Breast epithelium (tissue), 4 donors: ENCODE results near the gene SLC25A24. TPM values are rescaled to one million over a fixed set of nuclear protein-coding genes. Genes with fewer than 3 reads are reported as not detected.
"Not testable (repeated sequence)": the region's sequence is repeated elsewhere in the genome, so short reads cannot be mapped to it uniquely, and the experiment has no call there.

Source experiments
- DNase-seq, 2 donors: peaks; one replicate each; pipeline ENCODE4 v3.0.0-alpha.2; 2019; ENCODE audit warnings: low spot score in 2 of 2
- H3K27ac ChIP-seq, 2 donors: fragments of 200-600 bp; sonication (generic) in 1 of 2; one replicate each; pipeline ENCODE4 v1.5.1; 2016 to 2019; ENCODE audit warnings: mild to moderate bottlenecking in 1 of 2
- H3K27me3 ChIP-seq, 2 donors: fragments of 200-600 bp; sonication (generic) in 1 of 2; one replicate each; pipeline versions ENCODE4 v1.5.1 to v1.6.0; 2017 to 2019; ENCODE audit warnings: control low read depth in 1 of 2, mild to moderate bottlenecking in 1 of 2
- H3K36me3 ChIP-seq: fragments of 200-600 bp; one replicate; pipeline ENCODE4 v1.5.1; 2019
- H3K4me1 ChIP-seq, 2 donors: fragments of 200-600 bp; sonication (generic); one replicate each; pipeline ENCODE4 v1.5.1; 2016 to 2019; ENCODE audit warnings: control low read depth in 1 of 2
- H3K4me3 ChIP-seq, 3 donors: fragments of 200-600 bp; sonication (generic); 1 replicate in 2 of 3; 2 replicates in 1 of 3; pipeline ENCODE4 v1.5.1; 2016 to 2019; ENCODE audit warnings: mild to moderate bottlenecking in 3 of 3, moderate library complexity in 2 of 3
- H3K9me3 ChIP-seq, 2 donors: fragments of 200-600 bp; sonication (generic) in 1 of 2; one replicate each; pipeline ENCODE4 v1.5.1; 2016 to 2019; ENCODE audit warnings: control low read depth in 1 of 2
- POLR2A ChIP-seq: fragments of 450-650 bp; IDR thresholded peaks from one replicate; pipeline ENCODE4 v1.6.1; 2016; ENCODE audit warnings: antibody characterized with exemption, mild to moderate bottlenecking, moderate library complexity
- POLR2AphosphoS5 ChIP-seq, 3 donors: sonication (generic); formaldehyde crosslinking; IDR thresholded peaks; one replicate each; pipeline ENCODE4 v1.6.1; 2017; ENCODE audit warnings: antibody characterized with exemption in 3 of 3
- intact Hi-C: fragments of 100-400 bp; cut with DNase I; formaldehyde crosslinking; loops from one replicate; pipeline ENCODE4 v1.15.1; 2023; ENCODE audit warnings: low total_unique reads
- total RNA-seq, 3 donors: library from RNA; depleted of rRNA; stranded (reverse); fragments of >200 nt; gene quantifications; one replicate each; pipeline ENCODE4 v1.1.0, GENCODE V29; 2016
- TF ChIP-seq, protein P1 (sequence below), 3 donors: fragments of 450-650 bp; IDR thresholded peaks; one replicate each; pipeline ENCODE4 v1.5.1; 2016 to 2017; ENCODE audit warnings: antibody characterized with exemption in 3 of 3, mild to moderate bottlenecking in 3 of 3, moderate library complexity in 3 of 3

The SLC25A24 gene
- total RNA-seq, 3 donors from 2014 or later: 40.3 to 53.0 (median 45.1) TPM

DNA sequence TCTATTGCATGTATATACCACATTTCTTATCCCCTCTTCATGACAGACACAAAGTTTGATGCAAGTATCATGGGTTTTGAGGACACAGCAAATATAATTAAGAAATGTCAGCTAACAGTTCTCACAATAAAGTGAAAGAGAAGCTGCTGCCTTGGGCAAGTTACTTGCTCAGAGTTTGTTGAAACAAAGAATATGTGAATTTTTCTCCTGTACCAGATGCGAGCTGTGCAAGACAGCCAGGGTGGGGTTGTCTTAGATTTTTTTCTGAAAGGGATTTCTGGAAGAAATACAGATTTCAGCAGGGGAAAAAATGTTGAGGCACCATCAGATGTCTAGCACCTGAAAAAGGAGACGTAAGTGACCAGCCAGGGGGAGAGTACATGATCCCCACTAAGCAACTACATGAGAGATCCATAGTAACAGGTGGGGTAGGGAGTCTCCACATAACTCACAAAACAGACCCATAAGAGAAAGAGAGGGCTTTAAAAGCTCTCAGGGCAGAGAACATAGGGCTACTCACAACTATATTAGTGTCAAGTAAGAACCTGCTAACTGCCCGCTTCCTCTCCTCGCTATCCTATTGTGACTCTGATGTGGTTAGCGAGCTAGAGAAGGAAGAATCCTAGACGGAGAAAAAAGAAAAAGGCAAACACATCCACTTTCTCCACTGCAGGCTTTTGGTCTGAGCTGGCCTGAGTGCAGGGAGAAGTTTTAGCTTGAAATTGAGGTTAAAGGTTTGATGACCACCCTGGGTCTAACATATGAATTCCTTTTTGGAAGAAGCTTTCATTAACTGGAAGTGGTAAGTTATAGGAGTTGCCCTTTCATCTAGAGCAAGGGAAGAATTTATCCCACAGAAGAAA is 16.1 kb upstream of the SLC25A24 start:
- H3K36me3 ChIP-seq, DNase-seq, H3K9me3 ChIP-seq, intact Hi-C loops, H3K4me1 ChIP-seq, H3K4me3 ChIP-seq, H3K27ac ChIP-seq, H3K27me3 ChIP-seq: not testable (repeated sequence)

- H3K4me1 ChIP-seq, H3K9me3 ChIP-seq, DNase-seq, H3K27ac ChIP-seq, H3K27me3 ChIP-seq, H3K4me3 ChIP-seq, intact Hi-C loops, H3K36me3 ChIP-seq: not testable (repeated sequence)
- TF ChIP-seq, protein P1, sequence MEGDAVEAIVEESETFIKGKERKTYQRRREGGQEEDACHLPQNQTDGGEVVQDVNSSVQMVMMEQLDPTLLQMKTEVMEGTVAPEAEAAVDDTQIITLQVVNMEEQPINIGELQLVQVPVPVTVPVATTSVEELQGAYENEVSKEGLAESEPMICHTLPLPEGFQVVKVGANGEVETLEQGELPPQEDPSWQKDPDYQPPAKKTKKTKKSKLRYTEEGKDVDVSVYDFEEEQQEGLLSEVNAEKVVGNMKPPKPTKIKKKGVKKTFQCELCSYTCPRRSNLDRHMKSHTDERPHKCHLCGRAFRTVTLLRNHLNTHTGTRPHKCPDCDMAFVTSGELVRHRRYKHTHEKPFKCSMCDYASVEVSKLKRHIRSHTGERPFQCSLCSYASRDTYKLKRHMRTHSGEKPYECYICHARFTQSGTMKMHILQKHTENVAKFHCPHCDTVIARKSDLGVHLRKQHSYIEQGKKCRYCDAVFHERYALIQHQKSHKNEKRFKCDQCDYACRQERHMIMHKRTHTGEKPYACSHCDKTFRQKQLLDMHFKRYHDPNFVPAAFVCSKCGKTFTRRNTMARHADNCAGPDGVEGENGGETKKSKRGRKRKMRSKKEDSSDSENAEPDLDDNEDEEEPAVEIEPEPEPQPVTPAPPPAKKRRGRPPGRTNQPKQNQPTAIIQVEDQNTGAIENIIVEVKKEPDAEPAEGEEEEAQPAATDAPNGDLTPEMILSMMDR (IDR thresholded peaks at IDR 0.05): peak in 1 of 3 donors; percentile 31
Measured at GRCh38 chr1:108214641-108215465, 14.7 kb upstream of the SLC25A24 start.

DNA sequence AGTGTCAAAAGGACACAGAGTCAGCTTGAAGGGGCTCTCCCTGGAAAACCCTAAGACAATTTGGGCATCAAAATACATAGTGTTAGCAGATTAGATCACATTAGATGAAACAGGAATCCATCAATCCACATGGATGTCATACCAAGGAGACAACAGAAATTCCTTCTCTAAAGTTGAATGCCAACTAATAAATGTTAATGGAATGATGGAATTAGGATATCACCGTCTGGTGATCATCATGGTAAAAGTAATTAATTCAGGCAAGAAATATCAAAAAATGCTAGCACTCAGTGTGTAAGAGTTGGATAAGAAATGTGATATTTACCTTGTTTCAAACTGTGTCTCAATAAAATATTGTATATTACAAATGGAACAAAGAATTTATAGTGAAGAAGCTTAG is 10.9 kb upstream of the SLC25A24 start:
- no peak overlapping the region for H3K4me3 ChIP-seq
- no peak overlapping the region for H3K27ac ChIP-seq
- no peaks in the 10 kb centered on the region for H3K36me3 ChIP-seq
- intact Hi-C loops: no loop called here
- H3K9me3 ChIP-seq: no peaks in the 10 kb centered on the region
- TF ChIP-seq POLR2AphosphoS5 (IDR thresholded peaks at IDR 0.05): no peak
- TF ChIP-seq, protein P1 (IDR thresholded peaks at IDR 0.05): no peak
- TF ChIP-seq POLR2A: no peak
- no peaks in the 10 kb centered on the region for H3K27me3 ChIP-seq
- no peaks in the 10 kb centered on the region for H3K4me1 ChIP-seq
- no peak for DNase-seq

DNA sequence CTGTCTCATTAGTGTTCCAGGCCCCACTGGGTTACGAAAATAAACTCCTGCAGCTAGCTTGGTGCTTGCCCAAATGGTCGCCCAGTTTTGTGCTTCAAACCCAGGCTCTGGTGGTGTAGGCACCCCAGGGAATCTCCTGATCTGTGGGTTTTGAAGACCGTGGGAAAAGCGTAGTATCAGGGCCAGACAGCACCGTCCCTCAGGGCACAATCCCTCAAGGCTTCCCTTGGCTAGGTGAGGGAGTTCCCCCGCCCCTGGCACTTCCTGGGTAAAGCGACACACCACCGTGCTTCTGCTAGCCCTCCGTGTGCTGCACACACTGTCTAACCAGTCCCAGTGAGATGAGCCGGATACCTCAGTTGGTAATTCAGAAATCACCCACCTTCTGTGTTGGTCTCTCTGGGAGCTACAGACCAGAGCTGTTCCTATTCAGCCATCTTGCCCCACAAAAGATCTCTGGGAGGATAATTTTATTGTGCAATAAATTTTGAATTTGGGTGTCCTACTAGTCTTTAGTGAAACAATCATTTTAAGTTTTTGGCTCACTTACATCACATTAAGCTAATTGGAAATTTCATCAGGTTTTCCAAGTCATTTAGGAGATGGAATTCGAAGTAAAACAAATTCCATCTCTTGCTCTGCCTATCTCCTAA is 9.4 kb upstream of the SLC25A24 start:
- Histone ChIP-seq H3K4me3 (no peak overlapping the region), H3K27me3 (no peaks in the 10 kb centered on the region), H3K27ac (no peak overlapping the region), H3K36me3 (no peaks in the 10 kb centered on the region), H3K4me1 (no peaks in the 10 kb centered on the region), H3K9me3 (no peaks in the 10 kb centered on the region)
- no peak for DNase-seq
- intact Hi-C loops: no loop called here
- TF ChIP-seq POLR2AphosphoS5 (IDR thresholded peaks at IDR 0.05) (no peak), POLR2A (no peak)
- TF ChIP-seq, protein P1 (IDR thresholded peaks at IDR 0.05): no peak

- Histone ChIP-seq H3K4me1 (no peaks in the 10 kb centered on the region), H3K36me3 (no peaks in the 10 kb centered on the region), H3K4me3 (no peak overlapping the region), H3K27ac (no peak overlapping the region), H3K9me3 (no peaks in the 10 kb centered on the region), H3K27me3 (no peaks in the 10 kb centered on the region)
- intact Hi-C loops: no loop called here
- TF ChIP-seq, protein P1 (IDR thresholded peaks at IDR 0.05): no peak
- TF ChIP-seq POLR2A (no peak), POLR2AphosphoS5 (IDR thresholded peaks at IDR 0.05) (no peak)
- DNase-seq: no peak
Measured at GRCh38 chr1:108208724-108209446, 8.7 kb upstream of the SLC25A24 start.

GRCh38 chr1:108203582-108203981 is 3.4 kb upstream of the SLC25A24 start:
- H3K36me3 ChIP-seq, H3K9me3 ChIP-seq, H3K27me3 ChIP-seq, H3K27ac ChIP-seq, intact Hi-C loops, H3K4me1 ChIP-seq, H3K4me3 ChIP-seq, DNase-seq: not testable (repeated sequence)
